Keratinocyte (primary cell): ENCODE data around the gene SLC39A11.

Experiments
- CTCF ChIP-seq, 3 experiments: IDR thresholded peaks in 1 of 3; conservative IDR thresholded peaks in 1 of 3; optimal IDR thresholded peaks in 1 of 3; 2 replicates in 2 of 3; 3 replicates in 1 of 3; pipeline versions ENCODE3 to v1.5.1; 2011; ENCODE audit warnings: low read length in 3 of 3, mild to moderate bottlenecking in 3 of 3, moderate library complexity in 2 of 3, control low read depth in 1 of 3, inconsistent platforms in 1 of 3; ENCODE audit not compliant: insufficient read depth in 2 of 3; ENCODE audit errors: extremely low read depth in 1 of 3
- EZH2 ChIP-seq: IDR thresholded peaks from one replicate; pipeline ENCODE4 v1.6.1; 2012; ENCODE audit warnings: inconsistent platforms, mild to moderate bottlenecking, low read length, moderate library complexity

GRCh38 chr17:72774236-72774635, 318.3 kb downstream of the SLC39A11 start:
- TF ChIP-seq CTCF (optimal IDR thresholded peaks at IDR 0.05 in 1 of 3, IDR thresholded peaks at IDR 0.05 in 1 of 3, conservative IDR thresholded peaks at IDR 0.05 in 1 of 3; ENCODE audit: extremely low read depth in 1 of 3, insufficient read depth in 2 of 3, low read length in 3 of 3) (no peak), EZH2 (no peak)
